PC-3 (cell line): ENCODE results near the gene STAB2.

Experiments
- CTCF ChIP-seq: fragments of 300-600 bp; sonication (generic); conservative IDR thresholded peaks from 2 replicates; pipeline ENCODE4 v1.5.1; 2017; ENCODE audit warnings: antibody characterized with exemption, low read depth, mild to moderate bottlenecking, low read length
- EZH2 ChIP-seq: fragments of 300-600 bp; sonication (generic); IDR thresholded peaks from one replicate; pipeline ENCODE4 v1.6.1; 2017; ENCODE audit warnings: antibody characterized with exemption, mild to moderate bottlenecking, low read length; ENCODE audit not compliant: unreplicated experiment

GRCh38 chr12:103635419-103635818 is 48.3 kb downstream of the STAB2 start:
- no peak for TF ChIP-seq CTCF
- TF ChIP-seq EZH2 = no peak
